Activated CD8-positive, alpha-beta memory T cell treated with anti-CD3 and anti-CD28 coated beads, Interleukin-2, amount 50 U/mL, for 4 hours (primary cell): ENCODE measurements around the gene RAB3IL1.

Experiments used
- DNase-seq: peaks from one replicate; pipeline ENCODE4 v3.0.0-alpha.2; 2020

The RAB3IL1 gene

GRCh38 chr11:61901397-61901796 lies 16.0 kb downstream of the RAB3IL1 start:
- no peak for DNase-seq

- no peak for DNase-seq
Observed at GRCh38 chr11:61900251-61900650, 17.1 kb downstream of the RAB3IL1 start.

GRCh38 chr11:61899146-61899841 lies 18.1 kb downstream of the RAB3IL1 start:
- DNase-seq = peak; percentile 93

GRCh38 chr11:61898247-61898582 lies 19.2 kb downstream of the RAB3IL1 start:
- DNase-seq = no peak

- DNase-seq = peak; percentile 82
Observed at GRCh38 chr11:61897387-61898246, 19.7 kb downstream of the RAB3IL1 start.

- DNase-seq = no peak
Observed at GRCh38 chr11:61896665-61897386, 20.5 kb downstream of the RAB3IL1 start.

GRCh38 chr11:61895718-61896059 lies 21.7 kb downstream of the RAB3IL1 start:
- DNase-seq = no peak

GRCh38 chr11:61895046-61895717 lies 22.2 kb downstream of the RAB3IL1 start:
- DNase-seq = no peak

GRCh38 chr11:61893981-61894380 lies 23.4 kb downstream of the RAB3IL1 start:
- DNase-seq = no peak

GRCh38 chr11:61892085-61892370 lies 25.3 kb downstream of the RAB3IL1 start:
- DNase-seq = no peak

GRCh38 chr11:61891331-61892084 lies 25.9 kb downstream of the RAB3IL1 start, which contains the start of gene FADS3:
Gene FADS3 (minus strand): TSS chr11:61891545. CDS start chr11:61891381, 164 bp downstream.
- peak; percentile 48 for DNase-seq

- DNase-seq = peak; percentile 34
Observed at GRCh38 chr11:61890529-61891330, 26.6 kb downstream of the RAB3IL1 start.

- no peak for DNase-seq
Observed at GRCh38 chr11:61889831-61890230, 27.5 kb downstream of the RAB3IL1 start.

- DNase-seq = no peak
Observed at GRCh38 chr11:61888590-61888989, 28.8 kb downstream of the RAB3IL1 start.

- no peak for DNase-seq
Observed at GRCh38 chr11:61887839-61888494, 29.4 kb downstream of the RAB3IL1 start.

GRCh38 chr11:61886643-61887042 lies 30.7 kb downstream of the RAB3IL1 start:
- DNase-seq = no peak

GRCh38 chr11:61885784-61886580 lies 31.4 kb downstream of the RAB3IL1 start:
- DNase-seq = no peak

GRCh38 chr11:61885166-61885778 lies 32.1 kb downstream of the RAB3IL1 start:
- DNase-seq = no peak

- no peak for DNase-seq
Observed at GRCh38 chr11:61883947-61884346, 33.4 kb downstream of the RAB3IL1 start.

GRCh38 chr11:61883327-61883726 lies 34.0 kb downstream of the RAB3IL1 start:
- DNase-seq = no peak
